Activated CD4-positive, alpha-beta T cell treated with anti-CD3 and anti-CD28 coated beads, Interleukin-2, Interleukin-4, amounts not matched to agents 100 ng/mL and 50 ng/mL, durations not matched to agents 16 hours and 8 hours (primary cell): ENCODE data around the gene RIOK3.
"Not testable (repeated sequence)": the region's sequence is repeated elsewhere in the genome, so short reads cannot be mapped to it uniquely, and the experiment has no call there.

ENCODE experiments used
- DNase-seq: peaks from one replicate; pipeline ENCODE4 v3.0.0-alpha.2; 2020; ENCODE audit warnings: low spot score

RIOK3 gene

DNA sequence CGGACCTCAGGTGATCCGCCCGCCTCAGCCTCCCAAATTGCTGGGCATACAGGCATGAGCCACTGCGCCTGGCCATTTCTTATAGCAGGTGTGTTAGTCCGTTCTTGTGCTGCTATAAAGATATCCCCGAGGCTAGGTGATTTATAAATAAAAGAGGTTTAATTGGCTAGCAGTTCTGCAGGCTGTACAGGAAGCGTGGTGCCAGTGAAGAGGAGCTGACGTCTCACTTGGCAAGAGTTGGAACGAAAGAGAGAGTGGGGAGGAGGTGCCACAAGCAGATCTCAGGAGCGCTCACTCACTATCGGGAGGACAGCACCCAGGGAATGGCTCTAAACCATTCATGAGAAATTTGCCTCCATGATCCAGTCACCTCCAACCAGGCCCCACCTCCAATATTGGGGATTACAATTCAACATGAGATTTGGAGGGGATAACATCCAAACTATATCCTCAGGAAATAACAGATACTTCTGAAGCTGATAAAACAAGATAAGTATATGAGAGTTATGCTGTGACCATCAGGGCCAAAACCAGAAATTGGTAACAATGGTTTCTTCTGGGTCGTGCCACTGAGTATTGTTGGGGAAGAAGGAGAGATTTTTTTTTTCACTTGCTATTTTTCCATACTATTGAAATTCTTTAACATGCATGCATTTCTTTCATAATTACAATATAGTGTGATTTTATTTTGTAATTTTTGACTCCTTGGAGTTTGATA lies 42.8 kb downstream of the RIOK3 start:
- DNase-seq, result no peak

DNA sequence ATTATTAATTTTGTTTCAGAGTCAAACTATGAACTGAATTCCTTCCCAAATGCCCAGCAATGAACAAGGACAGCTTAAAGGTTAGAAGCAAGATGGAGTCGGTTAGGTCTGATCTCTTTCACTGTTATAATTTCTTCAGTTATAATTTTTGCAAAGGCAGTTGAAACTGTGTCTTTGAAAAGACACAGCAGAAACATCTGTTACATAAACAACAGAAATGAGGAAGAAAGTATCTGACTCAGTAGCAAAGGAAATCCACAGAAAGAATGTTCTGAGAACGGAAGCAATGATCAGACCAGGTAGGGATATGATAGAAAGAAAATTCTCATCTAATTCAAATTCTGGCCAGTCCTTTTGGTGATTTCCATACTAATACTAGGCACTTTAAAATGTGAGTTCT lies 45.0 kb downstream of the RIOK3 start:
- DNase-seq, result no peak

DNA sequence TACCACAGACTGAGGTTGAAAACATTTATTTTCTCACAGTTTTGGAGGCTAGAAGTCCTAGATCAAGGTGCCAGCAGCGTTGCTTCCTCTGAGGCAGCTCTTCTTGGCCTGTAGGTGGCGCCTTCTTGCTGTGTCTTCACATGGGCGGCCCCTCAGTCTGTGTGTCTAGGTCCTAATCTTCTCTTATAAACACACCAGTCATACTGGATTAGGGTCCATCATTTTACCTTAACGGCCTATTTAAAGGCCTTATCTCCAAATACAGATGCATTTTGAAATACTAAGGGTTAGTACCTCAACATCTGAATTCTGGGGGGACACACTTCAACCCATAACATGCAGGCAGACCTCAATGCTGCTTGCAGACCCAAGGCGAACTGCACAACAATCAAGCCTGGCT lies 45.8 kb downstream of the RIOK3 start:
- peak; percentile 80 for DNase-seq

DNA sequence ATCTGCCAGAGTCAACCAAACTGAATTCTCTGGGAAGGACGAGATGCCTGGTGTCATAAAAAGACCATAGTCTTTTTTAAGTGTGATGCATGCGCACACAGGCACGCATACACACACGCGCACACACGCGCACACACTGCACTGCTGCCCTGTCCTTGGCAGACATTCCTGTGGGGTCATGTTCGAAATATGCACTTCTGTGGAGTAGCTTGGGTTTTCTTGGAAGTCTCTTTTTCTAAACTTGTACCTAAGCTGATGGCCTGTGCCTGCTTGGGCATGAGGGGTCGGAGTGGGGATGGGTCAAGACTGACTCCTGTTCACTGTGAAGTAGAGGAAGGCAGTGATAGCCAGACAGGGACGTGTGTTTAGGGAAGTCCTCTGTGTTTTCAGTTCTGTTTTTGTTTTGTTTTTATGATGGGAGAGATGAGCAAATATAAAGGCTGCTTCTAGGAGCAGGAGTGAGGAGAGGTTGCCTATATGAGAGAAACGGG lies 46.2 kb downstream of the RIOK3 start:
- DNase-seq, result no peak

DNA sequence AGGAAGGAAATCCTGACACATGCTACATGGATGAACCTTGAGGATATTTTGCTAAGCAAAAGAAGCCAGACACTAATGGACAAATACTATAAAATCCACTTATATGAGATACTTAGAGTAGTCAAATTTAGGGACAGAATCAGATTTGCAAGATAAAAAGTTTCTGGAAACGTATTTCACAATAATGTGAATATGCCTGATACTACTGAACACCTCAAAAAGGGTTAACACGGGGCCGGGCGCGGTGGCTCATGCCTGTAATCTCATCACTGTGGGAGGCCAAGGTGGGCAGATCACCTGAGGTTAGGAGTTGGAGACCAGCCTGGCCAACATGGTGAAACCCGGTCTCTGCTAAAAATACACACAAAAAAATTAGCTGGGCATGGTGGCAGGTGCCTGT lies 48.5 kb downstream of the RIOK3 start:
- no peak for DNase-seq

DNA sequence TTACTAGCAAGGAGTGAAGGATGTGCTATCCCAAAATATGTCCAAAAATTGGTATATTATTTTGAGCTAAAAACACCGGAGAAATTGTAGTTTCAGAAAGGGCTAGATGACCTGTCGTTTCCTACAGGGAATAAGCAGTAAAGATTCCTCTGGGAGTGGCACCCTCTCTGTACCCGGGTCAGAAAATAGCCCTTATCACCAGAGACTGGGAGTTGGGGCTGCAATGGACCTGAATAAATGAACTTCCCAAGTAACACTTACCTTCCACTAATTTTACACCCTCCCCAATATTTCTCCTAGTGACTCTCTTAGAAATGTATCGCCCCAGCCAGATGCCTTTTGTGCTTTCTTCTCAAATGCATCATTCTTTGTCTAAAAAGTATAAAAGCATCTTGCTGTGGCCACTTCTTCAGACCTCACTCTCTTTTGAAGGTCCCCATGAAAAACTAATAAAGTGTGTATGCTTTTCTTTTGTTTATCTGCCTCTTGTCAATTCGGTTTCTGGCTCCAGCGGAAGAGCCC lies 49.5 kb downstream of the RIOK3 start:
- no peak for DNase-seq

DNA sequence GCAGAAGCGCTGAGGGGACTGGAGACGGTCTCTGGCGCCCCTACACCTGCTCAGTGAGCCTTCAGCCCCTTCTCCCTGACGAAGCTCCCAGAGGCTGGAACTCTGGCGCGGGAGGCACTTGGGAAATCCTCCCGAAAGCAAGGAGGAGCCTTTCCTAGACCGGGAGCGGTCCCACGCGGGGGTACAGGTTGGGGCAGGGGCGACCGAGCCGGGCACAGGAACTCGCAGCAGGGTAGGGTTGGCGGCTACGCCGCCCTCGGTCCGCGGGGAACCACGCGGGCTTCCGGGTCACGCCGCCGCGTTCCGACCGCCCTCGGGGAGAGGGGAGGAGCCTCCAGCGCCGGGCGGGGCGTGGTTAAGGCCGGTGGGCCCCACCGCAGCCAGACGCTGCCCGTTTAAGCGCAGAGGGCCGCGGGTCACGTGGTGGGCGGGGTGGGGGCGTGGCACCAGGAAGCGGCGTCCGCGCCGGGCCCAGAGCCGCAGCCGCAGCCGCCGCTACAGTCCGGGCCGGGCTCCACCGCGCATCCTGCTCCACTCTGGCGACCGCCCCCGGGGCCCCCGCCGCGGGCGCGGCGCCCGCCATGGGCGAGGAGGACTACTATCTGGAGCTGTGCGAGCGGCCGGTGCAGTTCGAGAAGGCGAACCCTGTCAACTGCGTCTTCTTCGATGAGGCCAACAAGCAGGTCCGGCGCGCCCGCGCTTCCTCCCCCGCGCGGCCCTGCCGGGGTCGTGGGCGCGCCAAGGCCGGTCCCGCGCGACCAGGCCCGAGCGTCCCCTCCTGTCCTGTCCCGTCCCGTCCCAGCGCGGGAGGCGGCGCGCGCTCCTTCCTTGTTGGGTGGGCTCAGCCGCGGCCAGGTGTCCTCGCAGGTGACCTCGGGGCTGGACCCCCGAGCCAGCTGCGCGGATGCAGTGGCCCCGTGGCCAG lies 50.2 kb downstream of the RIOK3 start, which contains the start of gene RMC1:
Gene RMC1 (plus strand): TSS at position 474 of the 925 bp plus-strand sequence. CDS start 108 bp downstream, at position 582.
- DNase-seq, result peak; percentile 97

DNA sequence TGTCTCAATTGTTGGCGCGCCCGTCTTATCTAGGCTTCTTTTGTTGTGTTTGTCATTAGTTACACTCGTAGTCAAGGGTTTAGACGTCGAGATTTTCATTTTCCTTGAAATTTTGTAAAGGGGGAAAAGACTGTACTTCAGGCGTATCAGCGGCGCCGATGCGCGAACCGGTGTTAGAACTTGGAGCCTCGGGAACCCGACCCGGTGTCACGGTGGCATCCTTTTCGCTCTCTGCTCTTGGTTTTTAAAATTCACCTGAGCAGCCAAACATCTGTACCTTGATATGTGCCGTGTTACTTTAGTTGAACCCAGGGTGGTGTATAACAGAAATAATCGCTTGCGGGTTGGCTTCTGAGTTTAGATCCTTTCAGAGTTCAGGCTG lies 50.9 kb downstream of the RIOK3 start:
- DNase-seq, result no peak

DNA sequence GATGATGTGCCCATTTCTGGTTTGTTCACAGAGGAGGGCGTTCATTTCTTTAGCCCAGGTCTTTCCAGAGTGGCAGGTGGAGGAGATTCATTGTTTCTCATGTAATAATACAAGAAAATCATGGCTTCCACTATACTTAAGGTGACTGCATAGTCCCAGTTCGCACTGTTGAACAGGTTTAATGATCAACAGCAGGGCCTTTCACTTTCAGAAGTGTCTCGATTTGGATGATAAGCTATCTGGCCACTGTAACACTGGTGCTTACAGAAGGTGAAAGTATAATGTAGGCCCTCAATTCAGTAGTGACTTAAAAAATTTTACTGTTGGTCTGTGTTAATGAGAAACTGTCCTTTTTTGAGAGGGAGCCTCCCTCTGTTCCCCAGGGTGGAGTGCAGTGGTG lies 51.6 kb downstream of the RIOK3 start:
- DNase-seq, result peak; percentile 55

DNA sequence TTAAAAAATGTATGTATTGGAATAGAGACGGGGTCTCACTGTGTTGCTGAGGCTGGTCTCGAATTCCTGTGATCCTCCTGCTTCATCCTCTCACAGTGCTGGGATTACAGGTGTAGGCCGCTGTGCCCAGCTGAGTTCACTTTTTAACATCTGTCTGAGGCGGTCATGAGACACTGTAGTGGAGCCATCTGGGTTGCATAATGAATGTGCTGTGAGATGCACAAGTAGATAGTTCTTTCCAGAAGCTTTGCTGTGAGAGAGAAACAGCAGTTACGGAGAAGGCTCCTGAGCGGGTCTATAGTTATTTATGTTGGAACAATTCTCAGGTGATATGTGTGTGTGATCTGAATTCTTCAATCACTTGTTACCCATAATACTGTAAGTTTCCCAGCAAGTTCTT lies 53.3 kb downstream of the RIOK3 start:
- DNase-seq, result no peak

DNA sequence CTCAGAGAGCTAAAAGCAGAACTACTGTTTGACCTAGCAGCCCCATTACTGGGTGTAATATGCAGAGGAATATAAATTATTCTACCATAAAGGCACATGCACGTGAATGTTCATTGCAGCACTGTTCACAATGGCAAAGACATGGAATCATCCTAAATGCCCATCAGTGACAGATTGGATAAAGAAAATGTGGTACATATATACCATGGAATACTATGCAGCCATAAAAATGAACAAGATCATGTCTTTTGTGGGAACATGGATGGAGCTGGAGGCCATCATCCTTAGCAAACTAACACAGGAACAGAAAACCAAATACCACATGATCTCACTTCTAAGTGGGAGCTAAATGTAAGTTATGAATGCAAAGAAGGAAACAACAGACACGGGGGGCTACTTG lies 57.8 kb downstream of the RIOK3 start:
- DNase-seq, result not testable (repeated sequence)

DNA sequence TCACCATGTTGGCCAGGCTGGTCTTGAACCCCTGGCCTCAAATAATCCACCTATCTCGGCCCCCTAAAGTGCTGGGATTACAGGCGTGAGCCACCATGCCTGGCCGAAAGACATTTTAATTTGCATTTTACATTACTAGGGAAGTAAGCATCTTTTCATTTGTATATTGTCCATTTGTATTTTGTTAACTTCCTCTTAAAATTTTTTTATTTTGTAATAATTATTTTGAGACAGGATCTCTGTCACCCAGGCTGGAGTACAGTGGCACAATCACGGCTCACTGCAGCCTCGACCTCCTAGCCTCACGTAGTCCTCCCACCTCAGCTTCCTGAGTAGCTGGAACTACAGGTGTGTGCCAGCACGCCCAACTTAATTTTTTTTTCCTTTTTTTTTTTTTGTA lies 59.1 kb downstream of the RIOK3 start:
- DNase-seq, result not testable (repeated sequence)

DNA sequence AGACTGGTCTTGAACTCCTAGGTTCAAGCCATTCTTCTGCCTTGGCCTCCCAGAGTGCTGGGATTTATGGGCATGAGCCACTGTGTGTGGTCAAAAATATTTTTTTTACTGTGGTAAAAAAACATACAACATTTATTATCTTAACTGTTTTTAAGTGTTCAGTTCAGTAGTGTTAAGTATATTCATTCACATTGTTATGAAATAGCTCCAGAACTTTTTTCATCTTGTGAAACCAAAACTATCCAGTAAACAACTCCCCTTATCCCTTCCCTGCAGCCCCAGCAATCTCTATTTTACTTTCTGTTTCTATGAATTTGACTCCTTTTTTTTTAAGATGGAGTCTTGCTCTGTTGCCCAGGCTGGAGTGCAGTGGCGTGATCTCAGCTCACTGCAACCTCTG lies 59.6 kb downstream of the RIOK3 start:
- DNase-seq, result no peak

DNA sequence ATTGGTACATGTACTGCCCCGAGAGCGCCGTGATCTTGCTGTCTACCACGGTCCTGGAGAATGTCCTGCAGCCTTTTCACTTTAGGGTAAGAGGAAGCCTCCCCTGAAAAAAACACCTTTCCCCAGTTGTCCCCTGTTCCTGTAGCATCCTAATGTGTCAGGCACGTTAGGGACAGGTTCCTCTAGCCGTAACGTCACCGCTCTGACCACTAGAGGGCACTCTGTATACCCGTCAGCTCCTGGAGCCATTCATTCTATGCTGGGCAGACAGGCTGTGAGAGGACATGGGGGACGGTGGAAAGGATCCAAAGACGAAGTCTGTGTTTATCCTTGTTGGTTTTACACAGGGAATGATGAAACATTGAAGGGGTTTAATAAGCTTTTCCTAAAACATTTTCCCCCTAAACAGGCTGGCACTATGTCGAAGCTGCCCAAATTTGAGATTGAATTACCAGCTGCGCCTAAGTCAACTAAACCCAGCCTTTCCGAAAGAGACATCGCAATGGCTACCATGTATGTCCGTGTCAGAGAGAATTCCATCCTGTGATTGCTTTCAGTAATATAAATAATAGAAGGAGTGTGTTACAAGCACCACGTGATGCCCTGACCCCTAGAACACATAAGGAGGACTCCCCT lies 62.9 kb downstream of the RIOK3 start:
- peak; percentile 83 for DNase-seq

DNA sequence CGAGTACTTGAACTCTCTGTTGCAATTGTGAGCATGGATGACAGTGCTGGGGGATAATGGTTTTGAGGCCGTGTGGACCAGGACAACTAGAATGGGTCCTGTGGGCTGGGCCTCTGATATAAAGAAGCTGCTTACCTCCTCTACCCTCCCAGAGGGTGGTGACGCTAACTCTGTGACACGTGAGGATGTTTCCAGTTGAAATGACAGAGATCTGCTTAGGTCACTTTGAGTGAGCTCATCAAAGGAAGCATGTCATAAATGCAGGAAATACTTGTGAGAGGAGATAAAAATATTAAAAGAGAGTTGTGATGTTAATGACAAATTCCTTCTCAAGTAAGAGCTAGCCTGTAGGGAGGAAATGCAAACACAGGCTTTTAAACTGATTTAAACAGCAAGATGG lies 66.6 kb downstream of the RIOK3 start:
- no peak for DNase-seq

DNA sequence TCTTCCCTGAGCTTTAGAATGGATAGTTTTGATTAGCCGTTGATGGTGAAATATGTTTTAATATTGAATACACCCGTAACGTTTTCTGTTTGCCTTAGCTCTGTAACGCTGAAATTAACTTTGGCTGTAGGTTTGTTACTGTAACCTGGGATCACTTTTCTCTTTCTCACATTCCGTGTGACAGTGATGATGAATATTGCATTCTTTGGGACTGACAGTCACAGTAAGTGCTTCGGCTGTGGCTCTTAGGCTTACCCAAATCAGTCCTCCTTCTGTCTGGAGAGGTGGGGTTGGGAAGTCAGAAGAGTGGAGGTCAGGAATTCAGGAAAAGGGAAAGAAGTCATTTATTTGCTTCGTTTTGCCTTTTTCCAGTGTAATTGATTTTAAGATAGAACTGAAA lies 68.2 kb downstream of the RIOK3 start:
- no peak for DNase-seq

DNA sequence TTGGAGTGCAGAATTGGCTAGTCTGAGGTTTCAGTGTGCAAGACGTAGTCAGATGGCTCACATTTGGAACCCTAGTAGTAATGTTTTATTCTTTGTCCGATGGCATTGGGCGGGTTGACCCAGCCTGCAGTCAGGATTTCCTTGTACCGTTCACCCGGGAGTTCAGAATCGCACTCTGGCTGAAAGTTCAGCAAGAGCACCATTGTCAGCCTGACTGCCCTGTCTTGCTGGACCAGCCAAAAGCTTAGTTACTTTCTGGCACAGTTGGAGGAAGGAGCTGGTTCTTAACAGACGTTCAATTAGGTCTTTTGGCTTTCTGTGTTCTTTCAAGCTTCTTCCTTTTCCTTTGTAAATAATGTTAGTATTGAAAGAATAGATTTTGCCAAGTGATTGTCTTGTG lies 68.8 kb downstream of the RIOK3 start:
- DNase-seq, result no peak

DNA sequence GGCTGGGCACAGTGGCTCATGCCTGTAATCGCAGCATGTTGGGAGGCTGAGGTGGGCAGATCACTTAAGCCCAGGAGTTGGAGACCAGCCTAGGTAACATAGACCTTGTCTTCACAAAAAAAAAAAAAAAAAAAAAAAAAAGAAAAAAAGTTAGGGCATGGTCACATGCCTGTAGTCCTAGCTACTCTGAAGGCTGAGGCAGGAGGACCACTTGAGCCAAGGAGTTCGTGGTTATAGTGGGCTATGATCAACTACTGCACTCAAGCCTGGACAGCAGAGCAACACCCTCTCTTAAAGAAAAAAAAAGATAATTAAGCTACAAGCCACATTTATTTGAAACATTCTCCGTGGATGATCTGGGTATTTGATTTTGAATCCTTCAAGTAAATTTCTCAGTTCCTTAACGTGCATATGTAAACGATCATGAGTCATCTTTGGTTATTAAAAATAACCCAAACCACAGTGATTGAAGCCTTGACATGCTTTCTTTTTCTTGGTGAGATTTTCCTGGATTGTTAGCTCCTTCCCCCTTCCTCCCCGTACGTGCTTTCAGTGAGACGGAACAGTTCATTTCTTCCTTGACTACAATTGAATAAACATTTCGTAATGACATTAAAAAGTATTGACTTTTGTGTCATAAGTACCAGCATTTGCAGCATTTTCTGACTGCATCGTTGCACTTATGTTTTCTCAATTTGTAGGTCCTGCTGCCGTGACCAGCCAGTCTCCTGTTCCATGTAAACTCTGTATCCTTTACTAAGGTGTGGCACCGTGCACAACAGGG lies 70.5 kb downstream of the RIOK3 start:
- DNase-seq, result no peak

DNA sequence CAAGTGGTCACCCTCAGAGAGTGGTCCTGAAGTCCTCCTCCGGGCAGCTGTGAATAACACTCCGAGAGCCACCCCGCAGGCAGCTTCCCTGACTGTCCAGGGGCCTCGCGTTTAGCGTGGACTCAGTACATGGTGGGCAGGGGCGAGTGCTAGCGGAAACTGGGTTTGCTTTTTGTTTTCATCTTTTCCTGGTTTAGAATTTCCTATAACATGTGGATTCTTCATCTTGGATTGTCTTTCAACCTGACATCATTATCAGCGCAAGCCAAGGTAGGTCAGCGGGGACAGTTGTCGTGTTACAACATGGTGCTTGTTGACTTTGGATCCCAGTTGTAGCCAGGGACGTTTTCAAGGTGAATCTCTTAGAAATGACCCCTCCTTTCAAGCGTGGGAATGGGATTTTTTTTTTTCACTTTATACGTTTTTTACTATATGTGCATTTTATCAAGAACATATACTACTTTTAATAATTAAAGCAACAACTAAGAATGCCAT lies 71.2 kb downstream of the RIOK3 start:
- DNase-seq, result no peak

DNA sequence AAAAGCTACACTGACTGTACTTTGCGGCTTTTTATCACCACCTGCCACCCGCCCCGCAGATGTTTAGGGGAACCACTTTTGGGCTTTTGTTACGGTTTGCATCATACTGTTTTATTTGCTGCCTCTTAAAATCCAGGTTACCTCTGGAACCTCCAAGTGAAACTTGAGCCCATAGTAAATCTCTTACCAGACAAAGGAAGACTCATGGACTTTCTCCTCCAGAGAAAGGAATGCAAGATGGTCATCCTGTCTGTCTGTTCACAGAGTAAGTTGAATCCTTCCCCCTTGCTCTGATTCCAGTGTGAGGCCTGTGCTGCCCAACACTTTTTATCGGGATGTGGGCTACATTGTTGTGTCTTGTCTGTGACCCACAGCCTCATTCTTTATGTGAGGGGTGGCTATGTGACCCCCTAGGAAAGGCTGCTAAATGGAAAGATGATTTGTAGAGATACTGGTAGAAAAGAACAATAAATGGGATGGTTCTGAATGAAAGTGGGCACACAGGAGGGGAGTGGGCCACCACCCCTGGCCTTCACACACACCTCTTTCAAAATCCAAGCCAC lies 73.5 kb downstream of the RIOK3 start:
- no peak for DNase-seq
